MCF 10A (cell line): ENCODE measurements around the gene ATP10B. TPM values are rescaled to one million over a fixed set of nuclear protein-coding genes. Genes with fewer than 3 reads are reported as not detected.

Experiments used
- BruUV-seq: library from RNA; stranded (reverse); fragments of 400-500 nt; replicated peaks from 2 replicates; lab custom pipeline; 2021; lab: Mats Ljungman, UMichigan
- CTCF ChIA-PET: fragments of 300-600 bp; sonication (Branson Sonifier 250); formaldehyde crosslinking; extraction: SDS; loops from one replicate; lab custom pipeline; 2021; ENCODE audit warnings: antibody characterized with exemption, inconsistent platforms; lab: Yijun Ruan, JAX
- POLR2A ChIA-PET: fragments of 300-600, 350-650 bp; sonication (Branson Sonifier 250); formaldehyde crosslinking; extraction: SDS; loops from one replicate; lab custom pipeline; 2020; ENCODE audit warnings: antibody characterized with exemption, inconsistent platforms; lab: Yijun Ruan, JAX
- DNase-seq: peaks from one replicate; pipeline ENCODE4 v3.0.0-alpha.2; 2018; ENCODE audit not compliant: unreplicated experiment
- H3K27ac Mint-ChIP-seq: one replicate; pipeline ENCODE4 v1.8.0; 2022; ENCODE audit warnings: mild to moderate bottlenecking, low read depth, mixed read lengths; ENCODE audit not compliant: unreplicated experiment
- H3K27me3 Mint-ChIP-seq: one replicate; pipeline ENCODE4 v1.8.0; 2022; ENCODE audit warnings: mixed read lengths; ENCODE audit not compliant: insufficient read depth, unreplicated experiment
- H3K36me3 Mint-ChIP-seq: one replicate; pipeline ENCODE4 v1.8.0; 2022; ENCODE audit warnings: mild to moderate bottlenecking, moderate library complexity, mixed read lengths; ENCODE audit not compliant: insufficient read depth, unreplicated experiment
- H3K4me1 Mint-ChIP-seq: one replicate; pipeline ENCODE4 v1.8.0; 2022; ENCODE audit warnings: mixed read lengths; ENCODE audit not compliant: insufficient read depth, unreplicated experiment
- H3K4me3 Mint-ChIP-seq: one replicate; pipeline ENCODE4 v1.8.0; 2022; ENCODE audit warnings: mild to moderate bottlenecking, moderate library complexity, mixed read lengths; ENCODE audit not compliant: unreplicated experiment
- H3K9me3 Mint-ChIP-seq: one replicate; pipeline ENCODE4 v1.8.0; 2022; ENCODE audit warnings: mixed read lengths; ENCODE audit not compliant: unreplicated experiment
- intact Hi-C: fragments of 100-400 bp; cut with micrococcal nuclease; formaldehyde crosslinking; loops from 2 replicates; pipeline ENCODE4 v1.14.1; 2022
- total RNA-seq: library from RNA; stranded (reverse); gene quantifications from 2 replicates; pipeline ENCODE4 v1.2.3, GENCODE V29; 2022
- TF ChIP-seq, protein P1 (sequence below): fragments of 200-600 bp; IDR thresholded peaks from one replicate; pipeline ENCODE4 v1.8.0; 2022; ENCODE audit warnings: antibody characterized with exemption, mild to moderate bottlenecking; ENCODE audit not compliant: unreplicated experiment

Gene ATP10B
- total RNA-seq, 1 experiment from 2014 or later: not detected

- H3K27me3 Mint-ChIP-seq: no peaks in the 10 kb centered on the region
- no peaks in the 10 kb centered on the region for H3K9me3 Mint-ChIP-seq
- POLR2A ChIA-PET: no interaction called here
- TF ChIP-seq, protein P1, sequence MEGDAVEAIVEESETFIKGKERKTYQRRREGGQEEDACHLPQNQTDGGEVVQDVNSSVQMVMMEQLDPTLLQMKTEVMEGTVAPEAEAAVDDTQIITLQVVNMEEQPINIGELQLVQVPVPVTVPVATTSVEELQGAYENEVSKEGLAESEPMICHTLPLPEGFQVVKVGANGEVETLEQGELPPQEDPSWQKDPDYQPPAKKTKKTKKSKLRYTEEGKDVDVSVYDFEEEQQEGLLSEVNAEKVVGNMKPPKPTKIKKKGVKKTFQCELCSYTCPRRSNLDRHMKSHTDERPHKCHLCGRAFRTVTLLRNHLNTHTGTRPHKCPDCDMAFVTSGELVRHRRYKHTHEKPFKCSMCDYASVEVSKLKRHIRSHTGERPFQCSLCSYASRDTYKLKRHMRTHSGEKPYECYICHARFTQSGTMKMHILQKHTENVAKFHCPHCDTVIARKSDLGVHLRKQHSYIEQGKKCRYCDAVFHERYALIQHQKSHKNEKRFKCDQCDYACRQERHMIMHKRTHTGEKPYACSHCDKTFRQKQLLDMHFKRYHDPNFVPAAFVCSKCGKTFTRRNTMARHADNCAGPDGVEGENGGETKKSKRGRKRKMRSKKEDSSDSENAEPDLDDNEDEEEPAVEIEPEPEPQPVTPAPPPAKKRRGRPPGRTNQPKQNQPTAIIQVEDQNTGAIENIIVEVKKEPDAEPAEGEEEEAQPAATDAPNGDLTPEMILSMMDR: no peak
- intact Hi-C loops: no loop called here
- no peaks in the 10 kb centered on the region for H3K36me3 Mint-ChIP-seq
- no peak overlapping the region for H3K4me3 Mint-ChIP-seq
- BruUV-seq: no TSS peak
- CTCF ChIA-PET: interaction anchor here (0.6 to 2.7 kb wide), 2 partner anchors 9 to 269 kb away, joined by 3 to 9 read pairs; no protein-coding TSS in a partner anchor
- no peaks in the 10 kb centered on the region for H3K4me1 Mint-ChIP-seq
- H3K27ac Mint-ChIP-seq: no peak overlapping the region
- no peak for DNase-seq
Observed at GRCh38 chr5:160792732-160793529, 59.1 kb downstream of the ATP10B start.

DNA sequence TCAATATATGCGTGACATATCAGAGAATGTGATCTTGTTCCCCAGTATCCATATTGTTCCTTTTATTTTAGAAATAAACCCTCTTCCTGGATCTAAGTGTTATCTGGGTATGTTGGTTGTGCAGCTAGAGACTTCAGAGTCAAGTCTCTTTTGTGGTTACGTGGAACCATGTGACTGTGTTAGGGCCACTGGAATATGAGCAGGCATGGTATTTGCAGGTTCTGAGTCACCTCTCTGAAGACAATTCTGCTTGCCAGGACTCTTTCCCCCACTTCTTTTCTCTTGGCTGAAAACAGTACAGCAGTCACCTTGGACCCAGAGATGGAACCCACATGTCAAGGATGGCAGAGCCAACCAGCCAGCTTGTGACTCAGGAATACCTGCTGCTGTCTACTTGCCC lies 59.7 kb downstream of the ATP10B start:
- no peaks in the 10 kb centered on the region for H3K27me3 Mint-ChIP-seq
- TF ChIP-seq, protein P1: no peak
- peak; percentile 18 for DNase-seq
- intact Hi-C loops: no loop called here
- H3K4me1 Mint-ChIP-seq: peaks cover 2% of the 10 kb centered on the region
- H3K36me3 Mint-ChIP-seq: no peaks in the 10 kb centered on the region
- ChIA-PET POLR2A (no interaction called here), CTCF (interaction anchor here (2.7 kb wide), 1 partner anchor 10 kb away, joined by 9 read pairs; no protein-coding TSS in a partner anchor)
- no TSS peak for BruUV-seq
- H3K4me3 Mint-ChIP-seq: no peak overlapping the region
- H3K9me3 Mint-ChIP-seq: no peaks in the 10 kb centered on the region
- H3K27ac Mint-ChIP-seq: no peak overlapping the region

GRCh38 chr5:160789219-160789859 lies 62.7 kb downstream of the ATP10B start:
- no peak overlapping the region for H3K4me3 Mint-ChIP-seq
- no peaks in the 10 kb centered on the region for H3K27me3 Mint-ChIP-seq
- H3K36me3 Mint-ChIP-seq: no peaks in the 10 kb centered on the region
- DNase-seq: no peak
- H3K9me3 Mint-ChIP-seq: no peaks in the 10 kb centered on the region
- CTCF ChIA-PET: interaction anchor here (0.7 to 2.1 kb wide), 2 partner anchors 336 to 350 kb away, joined by 3 to 6 read pairs; no protein-coding TSS in a partner anchor
- TF ChIP-seq, protein P1: no peak
- POLR2A ChIA-PET: no interaction called here
- no peak overlapping the region for H3K27ac Mint-ChIP-seq
- intact Hi-C loops: loop anchor here (5.0 kb wide), 1 partner anchor 352 kb away; no protein-coding TSS in a partner anchor
- H3K4me1 Mint-ChIP-seq: peaks cover 6% of the 10 kb centered on the region
- BruUV-seq: no TSS peak
